HG03520 (cell line): Measurements from ENCODE around the gene TNS3.

Experiments used
- ATAC-seq: cut with Tn5 transposase; IDR thresholded peaks from one replicate; pipeline ENCODE4 v1.9.1; 2021; ENCODE audit warnings: mild to moderate bottlenecking, moderate library complexity; ENCODE audit not compliant: unreplicated experiment

TNS3 gene

DNA sequence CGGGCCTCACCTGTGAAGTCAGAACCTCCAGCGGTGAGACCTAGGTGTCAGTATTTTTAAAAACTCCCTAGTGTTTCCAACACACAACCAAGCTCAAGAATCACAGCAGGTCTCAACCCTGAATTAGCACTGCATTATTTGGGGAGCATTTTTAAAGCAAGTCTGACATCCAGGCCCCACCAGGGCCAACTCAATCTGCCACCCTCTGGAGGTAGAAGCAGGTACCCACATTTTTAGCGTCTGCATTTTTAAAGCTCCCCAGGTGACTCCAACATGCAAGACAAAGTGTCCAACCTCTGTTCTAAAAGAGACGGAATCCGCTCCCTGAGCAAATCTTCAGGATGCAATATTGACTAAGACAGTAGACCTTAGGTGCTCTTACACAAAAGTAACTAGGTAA lies 225.7 kb downstream of the TNS3 start:
- no peak for ATAC-seq

DNA sequence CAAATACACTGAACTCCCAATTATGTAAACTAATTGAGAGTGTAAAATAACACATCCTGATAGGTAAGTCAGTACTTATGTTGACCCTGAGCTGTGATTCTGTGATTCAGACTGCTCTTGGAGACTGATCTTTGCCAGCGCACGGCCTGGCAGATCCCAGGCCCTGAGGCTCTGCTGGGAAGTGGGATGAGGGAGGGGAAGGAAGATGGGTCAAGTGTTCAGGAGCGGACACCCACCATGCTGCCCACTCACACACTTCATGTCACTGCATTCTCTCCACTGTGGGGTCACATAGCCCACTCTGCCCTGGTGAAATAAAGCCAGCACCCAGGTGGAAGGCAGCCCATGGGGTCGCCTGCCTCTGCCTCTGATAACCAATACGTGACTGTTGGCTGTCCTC lies 226.2 kb downstream of the TNS3 start:
- ATAC-seq = no peak

- no peak for ATAC-seq
These were observed 226.9 kb downstream of the TNS3 start for GRCh38 chr7:47354831-47355541.

- ATAC-seq = no peak
These were observed 227.8 kb downstream of the TNS3 start for GRCh38 chr7:47354071-47354470.

DNA sequence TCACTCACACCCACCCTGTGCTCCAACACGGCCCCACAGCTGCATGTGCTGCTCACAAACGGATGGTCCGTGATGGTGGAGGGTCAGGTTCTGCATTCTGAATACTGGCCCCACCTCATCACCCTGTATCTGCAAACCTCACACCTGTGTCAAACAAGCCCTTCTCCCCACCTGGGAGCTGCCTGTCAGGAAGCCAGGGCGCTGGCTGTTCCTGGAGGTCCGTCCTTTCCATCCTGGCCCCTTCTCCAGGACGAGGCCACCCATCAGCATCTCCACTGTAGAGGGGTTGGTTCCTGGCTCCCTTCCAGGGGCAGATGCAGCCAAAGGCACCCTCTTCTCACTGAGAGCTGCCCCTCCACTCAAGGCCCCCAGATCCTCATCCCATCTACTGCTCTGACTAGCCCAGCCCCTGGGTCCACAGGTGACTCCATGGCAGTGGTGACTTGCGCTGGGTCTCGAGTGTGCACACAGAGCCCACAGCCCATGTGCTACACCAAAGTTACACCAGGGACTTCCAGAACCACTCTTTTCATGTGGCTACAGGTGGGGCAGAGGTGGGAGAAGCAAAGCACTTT lies 229.4 kb downstream of the TNS3 start:
- ATAC-seq = no peak

DNA sequence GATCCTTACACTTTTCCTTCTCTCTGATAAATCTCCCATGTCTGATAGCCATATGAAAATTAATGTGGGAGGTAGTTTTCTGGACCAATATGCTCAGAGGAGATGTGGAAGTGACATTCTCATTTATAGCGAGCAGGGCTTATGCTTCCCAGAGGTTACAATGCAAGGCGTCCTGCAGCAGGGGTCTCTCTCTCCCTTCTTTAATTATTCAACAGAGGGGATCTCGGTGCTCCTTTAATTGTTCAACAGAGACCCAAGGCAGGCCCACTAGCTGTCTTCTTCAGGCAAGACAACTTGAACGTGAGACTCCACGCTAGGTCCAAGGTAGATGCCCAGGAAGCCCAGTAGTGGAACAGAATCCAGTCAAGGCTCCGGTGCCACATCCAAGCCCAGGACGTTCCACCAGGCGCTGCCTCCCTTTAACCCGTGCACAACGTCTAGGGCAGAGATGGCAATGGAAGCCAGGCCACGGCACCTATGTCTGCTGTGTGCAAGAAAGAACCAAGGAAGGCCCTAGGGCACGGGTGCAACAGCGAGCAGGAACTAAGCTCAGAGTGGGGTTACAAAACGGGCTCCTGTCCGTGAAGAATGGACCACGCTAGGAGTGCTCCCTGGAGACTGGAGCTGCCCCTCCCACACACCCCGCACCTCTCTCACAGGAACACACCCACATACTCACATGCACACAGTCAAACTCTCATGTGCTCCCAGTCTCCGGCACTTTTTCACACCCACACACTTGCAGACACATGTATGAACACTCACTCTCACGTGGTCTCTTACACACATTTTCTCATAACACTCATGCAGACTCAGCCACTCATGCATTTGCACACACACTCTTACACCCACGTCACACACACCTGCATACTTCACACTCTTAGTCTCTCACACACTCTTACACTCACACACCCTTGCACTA lies 230.4 kb downstream of the TNS3 start:
- no peak for ATAC-seq

DNA sequence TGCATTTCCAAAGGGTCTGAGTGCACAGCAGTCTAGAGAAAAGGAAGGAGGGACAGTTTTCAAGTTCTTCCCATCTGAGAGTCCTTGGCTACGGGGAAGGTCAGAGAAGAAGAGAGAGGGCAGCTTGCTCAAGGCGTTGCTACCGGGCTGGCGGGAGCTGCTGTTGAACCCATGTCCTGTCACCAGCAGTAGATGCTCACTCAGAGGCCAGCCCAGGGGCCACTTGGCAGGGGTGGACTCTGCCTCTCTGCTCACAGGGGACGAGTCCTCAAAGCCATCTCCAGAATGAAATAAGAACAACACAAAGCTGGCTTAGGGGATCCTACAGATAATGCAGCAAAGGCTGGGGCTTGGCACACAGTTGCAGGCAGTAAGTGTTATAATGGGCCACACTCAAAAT lies 231.5 kb downstream of the TNS3 start:
- ATAC-seq = no peak

DNA sequence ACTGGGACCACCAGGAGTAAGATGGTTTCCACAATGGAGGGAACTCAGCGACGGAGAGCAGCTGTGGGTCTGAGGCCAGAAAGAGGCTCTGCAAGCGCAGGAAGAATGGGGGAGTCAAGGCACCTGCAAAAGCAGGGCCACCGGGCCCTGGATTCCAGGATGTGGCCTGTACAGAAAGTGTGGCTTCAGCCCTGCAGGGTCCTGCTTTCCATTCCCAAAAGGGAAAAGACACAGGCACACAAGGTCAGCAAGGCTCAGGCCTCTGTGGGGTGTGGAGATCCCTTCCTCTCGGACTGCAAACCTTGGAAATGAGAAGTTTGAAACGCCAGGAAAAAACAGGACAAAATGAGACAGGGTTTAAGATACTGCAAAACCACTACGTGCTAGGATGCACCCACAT lies 232.5 kb downstream of the TNS3 start:
- ATAC-seq = no peak

GRCh38 chr7:47347816-47348385 lies 234.0 kb downstream of the TNS3 start:
- ATAC-seq = no peak

- ATAC-seq = no peak
These were observed 234.6 kb downstream of the TNS3 start for GRCh38 chr7:47347346-47347745.

GRCh38 chr7:47346377-47346914 lies 235.5 kb downstream of the TNS3 start:
- ATAC-seq = no peak

- ATAC-seq = no peak
These were observed 236.0 kb downstream of the TNS3 start for GRCh38 chr7:47345857-47346298.

DNA sequence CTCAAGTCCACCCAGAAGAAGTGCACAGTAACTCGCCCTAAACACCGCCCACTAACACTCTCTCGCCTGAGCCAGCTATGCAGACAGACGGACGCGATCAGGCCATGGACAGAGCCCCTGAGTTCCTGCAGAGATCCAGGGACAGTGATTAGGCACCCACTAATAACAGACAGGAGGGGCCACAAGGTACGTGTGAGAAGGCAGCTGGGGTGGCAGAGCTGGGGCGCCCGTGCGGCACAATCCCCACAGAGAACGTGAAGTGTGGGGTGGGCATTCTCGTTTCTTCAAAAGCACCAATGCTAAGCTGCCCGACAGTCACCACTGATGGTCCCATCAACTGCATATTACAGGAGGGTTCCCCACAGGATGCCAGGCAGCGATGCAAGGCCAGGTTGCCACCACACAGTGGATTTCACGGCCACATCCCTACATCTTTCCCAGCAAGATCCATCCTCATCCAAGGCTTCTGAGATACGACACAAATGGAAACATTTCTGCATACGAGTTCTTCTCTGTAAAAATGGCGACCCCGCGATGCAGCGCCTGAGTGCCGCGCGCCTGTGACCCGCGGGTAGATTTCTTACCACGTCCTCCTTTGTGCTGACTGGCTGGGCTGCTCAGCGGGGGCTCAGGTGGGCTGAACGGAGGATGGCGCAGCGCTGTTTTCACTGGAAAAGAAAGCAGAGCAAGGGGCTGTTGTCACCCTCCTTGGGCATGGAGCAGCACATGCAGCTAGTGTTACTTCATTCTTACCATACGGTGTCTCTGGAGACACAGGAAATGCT lies 237.5 kb downstream of the TNS3 start:
- ATAC-seq = no peak

DNA sequence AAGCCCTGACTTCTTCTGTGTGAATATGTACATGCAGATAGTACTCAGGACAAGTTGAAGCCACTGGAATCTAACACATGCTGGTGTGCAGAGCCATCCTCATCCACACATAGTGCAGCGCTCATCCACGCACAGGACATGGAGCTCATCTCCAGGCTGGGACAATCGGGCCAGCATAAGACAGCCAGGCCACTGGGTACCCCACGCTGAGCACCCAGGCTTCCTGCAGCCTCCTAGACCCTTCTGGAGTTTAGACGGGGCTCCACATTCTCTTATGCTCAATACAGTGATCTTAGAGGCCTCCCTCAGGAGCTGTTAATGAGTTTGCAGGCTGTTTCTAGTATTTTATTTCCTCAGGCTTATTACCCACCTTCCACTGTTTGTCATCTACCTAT lies 238.9 kb downstream of the TNS3 start:
- ATAC-seq = no peak

DNA sequence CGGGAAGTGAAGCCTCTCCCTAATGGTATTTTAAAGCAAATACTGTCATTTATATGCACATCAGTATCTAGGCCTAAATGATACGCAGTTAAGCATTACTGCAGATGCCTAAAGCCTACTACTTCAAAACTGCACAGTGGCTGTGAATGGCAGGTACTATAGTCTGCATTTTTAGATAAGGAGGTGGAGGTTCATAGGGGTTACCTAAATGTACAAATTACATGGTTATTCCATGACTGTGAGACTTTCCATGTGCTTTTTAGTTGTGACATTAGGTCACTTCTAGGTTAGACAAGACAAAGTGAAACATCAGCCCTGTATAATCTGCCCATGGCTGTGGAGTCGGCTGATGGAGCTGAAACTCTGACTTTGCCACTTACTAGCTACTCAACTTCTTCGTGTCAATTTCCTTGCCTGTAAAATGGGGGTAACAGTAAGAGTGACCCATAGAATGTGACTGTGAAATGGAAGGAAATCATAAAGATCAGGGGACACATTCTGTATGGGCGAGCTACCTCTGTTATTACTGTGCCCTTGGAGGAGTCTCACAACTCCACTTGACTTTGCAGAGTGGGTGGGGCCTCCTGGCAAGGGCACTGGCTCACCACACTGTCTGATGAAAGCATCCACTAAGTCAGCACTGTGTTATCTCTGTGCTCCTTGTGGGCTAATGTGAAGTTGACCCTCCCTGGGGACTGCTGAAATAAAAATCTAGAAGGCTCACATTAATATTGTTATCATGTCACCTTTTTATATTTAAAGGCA lies 239.4 kb downstream of the TNS3 start:
- ATAC-seq = no peak

- no peak for ATAC-seq
These were observed 241.4 kb downstream of the TNS3 start for GRCh38 chr7:47340517-47340916.

DNA sequence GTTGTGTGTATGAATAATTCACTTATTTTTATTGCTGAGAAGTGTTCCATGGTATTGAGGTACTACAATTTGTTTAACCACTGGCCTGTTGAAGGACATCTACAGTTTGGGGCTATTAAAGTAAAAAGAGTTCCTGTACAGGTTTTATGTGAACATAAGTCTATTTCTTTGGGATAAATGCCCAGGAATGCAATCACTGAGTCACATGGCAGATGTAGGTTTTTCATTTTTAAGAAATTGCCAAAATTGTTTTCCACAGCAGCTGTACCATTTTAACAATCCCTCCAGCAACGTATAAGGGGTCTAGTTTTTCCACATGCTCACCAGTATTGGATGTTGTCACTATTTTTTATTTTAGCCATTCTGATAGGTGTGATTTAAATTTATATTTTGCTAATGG lies 243.9 kb downstream of the TNS3 start:
- no peak for ATAC-seq

- no peak for ATAC-seq
These were observed 244.4 kb downstream of the TNS3 start for GRCh38 chr7:47337531-47337930.
